ENCODE measurements around the gene RNF7.

GRCh38 chr3:141722648-141723047 is 15.4 kb upstream of the RNF7 start:
- TF ChIP-seq EP300 (IDR thresholded peaks at IDR 0.05; ENCODE audit: borderline replicate concordance) (no peak), USF1 (IDR thresholded peaks at IDR 0.05) (no peak), REST (IDR thresholded peaks at IDR 0.05; ENCODE audit: low read depth) (no peak), TCF12 (IDR thresholded peaks at IDR 0.05; ENCODE audit: low read depth) (no peak), TAF1 (IDR thresholded peaks at IDR 0.05; ENCODE audit: low read depth) (no peak), CEBPB (IDR thresholded peaks at IDR 0.05) (no peak), TEAD4 (IDR thresholded peaks at IDR 0.05) (no peak), CREB1 (IDR thresholded peaks at IDR 0.05; ENCODE audit: low read depth) (no peak)
